NCI-H226 (cell line): ENCODE results near the gene PPIL4.

Experiments
- DNase-seq: peaks from one replicate; pipeline ENCODE4 v3.0.0-alpha.2; 2015

PPIL4 gene

GRCh38 chr6:149456311-149457021 lies 89.4 kb downstream of the PPIL4 start:
- no peak for DNase-seq

GRCh38 chr6:149455031-149455732 lies 90.7 kb downstream of the PPIL4 start:
- DNase-seq: no peak
